ENCODE measurements around the gene OSBP2. TPM values are rescaled to one million over a fixed set of nuclear protein-coding genes. Genes with fewer than 3 reads are reported as not detected.
A peak's percentile ranks its signal among the peaks of the same experiment; 100 is the strongest.

OSBP2 gene
- total RNA-seq, 2 donors from 2014 or later = 1.1 to 9.4 TPM

- H3K36me3 Mint-ChIP-seq (ENCODE audit: low read depth) = peaks cover 26% of the 10 kb centered on the region
- H3K4me1 Mint-ChIP-seq = peaks cover 42% of the 10 kb centered on the region
- H3K27me3 Mint-ChIP-seq = no peaks in the 10 kb centered on the region
- H3K27ac Mint-ChIP-seq = peak overlapping the region; percentile 54
- DNase-seq = no peak
- ATAC-seq = no peak
- H3K9me3 ChIP-seq (ENCODE audit: control insufficient read depth, low read length, poor library complexity, severe bottlenecking) = no peaks in the 10 kb centered on the region
- no peak overlapping the region for H3K4me3 Mint-ChIP-seq
These were observed 252.6 kb downstream of the OSBP2 start for GRCh38 chr22:30947173-30947815.

DNA sequence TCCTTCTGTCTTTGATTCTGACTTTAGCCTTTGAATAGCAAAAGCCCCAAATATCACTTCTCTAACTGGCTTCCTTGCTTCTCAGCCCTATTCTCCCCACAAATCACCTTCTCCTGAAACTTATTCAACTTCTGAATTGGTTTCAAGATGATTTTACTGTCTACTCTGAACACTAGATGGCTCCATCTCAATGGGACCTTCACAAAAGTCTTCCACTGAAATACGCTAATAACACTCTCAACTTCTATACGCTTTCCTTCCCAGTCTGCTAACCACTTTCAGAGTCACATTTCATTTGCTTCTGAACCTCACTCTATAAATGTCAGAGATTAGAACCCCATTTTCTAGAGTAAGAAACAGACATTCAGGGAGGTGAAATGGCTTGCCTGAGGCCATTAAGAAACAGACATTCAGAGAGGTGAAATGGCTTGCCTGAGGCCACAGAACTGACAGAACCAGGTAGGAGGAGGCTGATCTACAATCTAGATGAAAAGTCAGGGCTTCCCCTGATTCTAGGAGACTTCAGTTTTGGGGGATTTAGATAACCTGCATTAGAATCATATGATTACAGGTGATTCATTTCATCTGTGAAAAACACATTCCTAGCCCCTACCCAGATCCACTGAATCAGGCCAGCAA, 253.3 kb downstream of the OSBP2 start:
- Mint-ChIP-seq H3K27ac (no peak overlapping the region), H3K27me3 (no peaks in the 10 kb centered on the region), H3K36me3 (ENCODE audit: low read depth) (peaks cover 26% of the 10 kb centered on the region), H3K4me3 (no peak overlapping the region), H3K4me1 (peaks cover 46% of the 10 kb centered on the region)
- no peaks in the 10 kb centered on the region for H3K9me3 ChIP-seq (ENCODE audit: control insufficient read depth, low read length, poor library complexity, severe bottlenecking)
- ATAC-seq (peak; percentile 43), DNase-seq (no peak)

DNA sequence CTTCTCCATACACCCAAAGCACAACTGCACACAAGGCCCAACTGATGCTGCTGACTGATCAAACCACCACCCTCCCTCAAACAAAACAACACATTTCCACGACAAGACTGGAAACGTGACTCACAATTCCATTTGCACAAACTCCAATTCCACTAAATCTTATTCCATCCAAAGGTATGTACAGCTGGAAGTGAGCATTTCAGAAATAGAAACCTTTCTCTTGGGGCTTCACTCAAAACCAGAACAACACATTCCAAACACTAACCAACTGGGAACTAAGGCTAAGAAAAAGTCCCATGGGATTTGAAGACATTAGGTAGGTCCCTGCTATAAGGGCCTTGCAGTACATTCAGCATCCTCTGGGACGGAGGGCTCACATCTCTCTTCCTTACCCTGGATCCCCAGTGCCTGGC, 254.3 kb downstream of the OSBP2 start:
- H3K4me3 Mint-ChIP-seq = no peak overlapping the region
- DNase-seq (no peak), ATAC-seq (no peak)
- H3K9me3 ChIP-seq (ENCODE audit: control insufficient read depth, low read length, poor library complexity, severe bottlenecking) = no peaks in the 10 kb centered on the region
- H3K27me3 Mint-ChIP-seq = no peaks in the 10 kb centered on the region
- H3K27ac Mint-ChIP-seq = no peak overlapping the region
- peaks cover 24% of the 10 kb centered on the region for H3K36me3 Mint-ChIP-seq (ENCODE audit: low read depth)
- H3K4me1 Mint-ChIP-seq = peaks cover 39% of the 10 kb centered on the region

DNA sequence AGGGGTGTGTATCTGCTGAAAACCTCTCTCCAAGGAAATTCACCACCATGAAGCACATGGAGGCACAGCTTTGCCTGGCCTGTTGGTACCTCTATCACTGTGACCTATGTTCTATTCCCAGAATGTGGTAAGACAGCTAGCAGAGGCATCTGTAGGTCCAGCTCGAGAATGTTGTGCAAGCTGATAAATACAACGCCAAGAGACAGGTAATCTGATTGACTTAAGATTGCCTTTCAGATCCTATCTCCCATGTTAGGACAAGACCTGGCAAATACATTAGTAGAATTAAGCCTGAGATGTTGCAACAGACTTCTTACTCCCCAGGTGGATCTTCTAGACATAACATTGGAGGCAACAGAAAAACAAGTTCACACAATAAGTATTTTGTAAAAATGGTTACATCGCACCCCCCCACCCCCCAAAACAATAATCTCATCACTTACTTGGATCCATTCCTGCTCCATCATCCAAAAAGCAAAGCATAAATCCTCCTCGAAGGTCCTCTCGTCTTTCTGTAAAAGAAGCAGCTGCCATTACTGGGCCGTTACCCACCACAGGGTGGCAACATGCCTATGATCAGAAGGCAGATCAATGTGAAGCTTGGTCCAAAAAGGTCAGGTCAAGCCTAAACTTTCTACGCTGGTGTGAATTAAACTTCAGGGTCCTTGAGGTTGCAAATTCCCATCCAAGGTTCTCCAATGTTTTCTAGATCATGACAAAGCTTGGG, 255.4 kb downstream of the OSBP2 start:
- H3K27ac Mint-ChIP-seq = no peak overlapping the region
- no peaks in the 10 kb centered on the region for H3K9me3 ChIP-seq (ENCODE audit: control insufficient read depth, low read length, poor library complexity, severe bottlenecking)
- DNase-seq (no peak), ATAC-seq (no peak)
- H3K4me1 Mint-ChIP-seq = peaks cover 28% of the 10 kb centered on the region
- H3K36me3 Mint-ChIP-seq (ENCODE audit: low read depth) = peaks cover 14% of the 10 kb centered on the region
- no peaks in the 10 kb centered on the region for H3K27me3 Mint-ChIP-seq
- no peak overlapping the region for H3K4me3 Mint-ChIP-seq

DNA sequence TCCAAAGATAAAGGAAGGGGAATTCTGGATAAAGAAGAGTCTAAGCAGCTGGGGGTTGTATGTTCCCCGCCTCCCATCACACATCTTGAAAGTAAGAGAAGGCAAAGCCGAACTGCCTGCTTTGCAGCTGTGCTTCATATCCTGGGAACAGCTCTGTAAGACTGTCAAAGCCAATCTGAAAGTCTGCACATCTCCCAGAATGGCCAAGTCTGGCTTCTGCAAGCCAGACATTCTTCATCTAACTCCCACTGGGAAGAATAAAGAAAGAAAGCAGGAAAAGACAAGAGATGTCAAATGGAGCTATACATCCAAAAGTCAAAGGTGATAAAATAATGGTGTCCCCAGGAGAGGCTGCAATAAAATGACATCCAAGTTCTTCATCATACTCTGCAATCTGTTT, 258.5 kb downstream of the OSBP2 start:
- no peak overlapping the region for H3K4me3 Mint-ChIP-seq
- H3K36me3 Mint-ChIP-seq (ENCODE audit: low read depth) = peaks cover 12% of the 10 kb centered on the region
- H3K27me3 Mint-ChIP-seq = no peaks in the 10 kb centered on the region
- no peak overlapping the region for H3K27ac Mint-ChIP-seq
- peaks cover 24% of the 10 kb centered on the region for H3K4me1 Mint-ChIP-seq
- ATAC-seq (no peak), DNase-seq (no peak)
- H3K9me3 ChIP-seq (ENCODE audit: control insufficient read depth, low read length, poor library complexity, severe bottlenecking) = no peaks in the 10 kb centered on the region

DNA sequence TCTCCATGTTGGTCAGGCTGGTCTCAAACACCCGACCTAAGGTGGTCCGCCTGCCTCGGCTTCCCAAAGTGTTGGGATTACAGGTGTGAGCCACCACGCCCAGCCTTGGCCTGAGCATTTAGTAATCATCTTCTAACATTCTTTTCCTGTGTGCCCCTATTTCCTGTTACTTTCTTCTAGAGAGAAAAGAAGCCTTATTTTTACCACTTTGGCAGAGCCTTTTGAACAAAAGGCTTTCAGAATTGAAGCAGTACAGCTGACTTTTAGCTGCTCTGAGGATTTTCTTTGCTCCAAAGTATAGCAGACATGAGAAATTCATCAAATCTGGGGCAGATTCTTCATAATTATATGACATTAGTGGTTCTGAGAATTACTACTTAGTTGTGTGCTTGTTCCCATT, 260.5 kb downstream of the OSBP2 start:
- Mint-ChIP-seq H3K27me3 (no peaks in the 10 kb centered on the region), H3K4me3 (no peak overlapping the region), H3K27ac (no peak overlapping the region), H3K4me1 (peaks cover 17% of the 10 kb centered on the region), H3K36me3 (ENCODE audit: low read depth) (peaks cover 6% of the 10 kb centered on the region)
- H3K9me3 ChIP-seq (ENCODE audit: control insufficient read depth, low read length, poor library complexity, severe bottlenecking) = no peaks in the 10 kb centered on the region
- DNase-seq = no peak
- no peak for ATAC-seq

Other genes with a start within 250 kb of the OSBP2 start
- gene SEC14L3, start 222.9 kb upstream of the OSBP2 start, total RNA-seq = not detected
- not detected for gene SEC14L4, start 189.2 kb upstream of the OSBP2 start, total RNA-seq
- not detected for gene SEC14L6, start 148.1 kb upstream of the OSBP2 start, total RNA-seq
- gene GAL3ST1, start 120.2 kb upstream of the OSBP2 start, total RNA-seq = not detected
- 10 to 100 TPM; 35.9 to 37.8 TPM for gene PES1, start 103.0 kb upstream of the OSBP2 start, total RNA-seq
- gene TCN2, start 87.7 kb upstream of the OSBP2 start, total RNA-seq = under 1 TPM; 0.55 to 0.65 TPM
- 1 to 10 TPM; 3.8 to 5.7 TPM for gene SLC35E4, start 59.1 kb upstream of the OSBP2 start, total RNA-seq
- gene DUSP18, start 27.0 kb upstream of the OSBP2 start, total RNA-seq = 10 to 100 TPM; 10.3 to 11.0 TPM

Measured in T-helper 17 cell (primary cell).